ENCODE results near the gene TMEM150B.

DNA sequence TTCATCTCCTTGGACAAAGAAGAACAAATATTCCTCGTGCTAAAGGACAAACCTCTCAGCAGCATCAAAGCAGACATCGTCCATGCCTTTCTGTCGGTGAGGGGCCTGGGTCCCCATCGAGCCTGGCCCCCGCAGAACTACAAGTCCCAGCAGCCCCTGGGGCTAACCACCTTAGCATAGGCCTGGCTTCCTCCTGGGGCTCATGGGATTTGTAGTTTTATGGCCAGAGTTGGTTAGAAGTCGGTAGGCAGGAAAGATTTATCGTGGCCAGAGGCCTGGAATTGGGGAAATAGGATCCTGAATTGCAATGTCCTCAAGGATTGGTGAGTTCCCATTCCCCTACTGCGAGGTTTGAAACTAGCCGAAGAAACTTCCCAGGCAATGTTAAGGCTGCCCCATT is 19.6 kb downstream of the TMEM150B start:
- TF ChIP-seq CTCF (IDR thresholded peaks at IDR 0.05; ENCODE audit: insufficient read depth, low read length, poor library complexity, severe bottlenecking) (no peak), EZH2phosphoT487 (conservative IDR thresholded peaks at IDR 0.05; ENCODE audit: low read length) (no peak)

Measured in SU-DHL-6 (cell line).